HUES64 (cell line): ENCODE measurements around the gene WDR59.

Experiments
- H3K27ac ChIP-seq: 2 replicates; pipeline ENCODE4 v1.7.0; 2013; ENCODE audit warnings: low read depth, low read length, inconsistent platforms
- H3K27me3 ChIP-seq: 2 replicates; pipeline ENCODE4 v1.6.1; 2013; ENCODE audit warnings: mild to moderate bottlenecking, low read length; ENCODE audit not compliant: insufficient read depth
- H3K36me3 ChIP-seq: 2 replicates; pipeline ENCODE4 v1.6.1; 2013; ENCODE audit warnings: mild to moderate bottlenecking, low read length; ENCODE audit not compliant: insufficient read depth
- H3K4me1 ChIP-seq: 2 replicates; pipeline ENCODE4 v1.6.1; 2013; ENCODE audit warnings: mild to moderate bottlenecking, low read length, moderate library complexity; ENCODE audit not compliant: insufficient read depth
- H3K4me3 ChIP-seq: 2 replicates; pipeline ENCODE4 v1.5.1; 2013; ENCODE audit warnings: mild to moderate bottlenecking, low read length, moderate library complexity
- H3K9ac ChIP-seq: 2 replicates; pipeline ENCODE4 v1.6.1; 2013; ENCODE audit warnings: mild to moderate bottlenecking, low read depth, low read length
- H3K9me3 ChIP-seq: 2 replicates; pipeline ENCODE4 v1.6.1; 2013; ENCODE audit warnings: low read depth, low read length; ENCODE audit not compliant: insufficient read depth
- WGBS: fragments of 150-250, 120-280 bp; methylation state at CpG from one replicate; pipeline ENCODE4 v1.1.7; 2013; ENCODE audit warnings: missing lambda C conversion rate; 5-methylcytosine and 5-hydroxymethylcytosine counted together

Gene WDR59

GRCh38 chr16:74874912-74875546, 109.9 kb downstream of the WDR59 start:
- Histone ChIP-seq H3K4me3 (no peak overlapping the region), H3K9ac (no peak overlapping the region), H3K36me3 (peaks cover 40% of the 10 kb centered on the region), H3K27ac (no peak overlapping the region), H3K9me3 (no peaks in the 10 kb centered on the region), H3K27me3 (no peaks in the 10 kb centered on the region), H3K4me1 (peaks cover 11% of the 10 kb centered on the region)
- WGBS = 94% methylated on average over 13 of the region's 13 CpGs

GRCh38 chr16:74874123-74874522, 110.8 kb downstream of the WDR59 start:
- WGBS = 94% methylated on average over 14 of the region's 14 CpGs
- H3K36me3 ChIP-seq = peaks cover 35% of the 10 kb centered on the region
- no peak overlapping the region for H3K27ac ChIP-seq
- no peak overlapping the region for H3K9ac ChIP-seq
- no peaks in the 10 kb centered on the region for H3K27me3 ChIP-seq
- no peak overlapping the region for H3K4me3 ChIP-seq
- H3K9me3 ChIP-seq = no peaks in the 10 kb centered on the region
- peaks cover 15% of the 10 kb centered on the region for H3K4me1 ChIP-seq

- 98% methylated on average over 2 of the region's 2 CpGs for WGBS
- no peak overlapping the region for H3K9ac ChIP-seq
- H3K4me1 ChIP-seq = peaks cover 31% of the 10 kb centered on the region
- H3K27ac ChIP-seq = peak overlapping the region; percentile 89; the same call in 1 of the 2 replicates
- H3K27me3 ChIP-seq = no peaks in the 10 kb centered on the region
- no peak overlapping the region for H3K4me3 ChIP-seq
- H3K36me3 ChIP-seq = peaks cover 27% of the 10 kb centered on the region
- H3K9me3 ChIP-seq = no peaks in the 10 kb centered on the region
Measured at GRCh38 chr16:74872302-74872701, 112.6 kb downstream of the WDR59 start.

GRCh38 chr16:74871608-74872007, 113.3 kb downstream of the WDR59 start:
- no peaks in the 10 kb centered on the region for H3K9me3 ChIP-seq
- H3K9ac ChIP-seq = no peak overlapping the region
- no peaks in the 10 kb centered on the region for H3K27me3 ChIP-seq
- H3K36me3 ChIP-seq = peaks cover 20% of the 10 kb centered on the region
- no peak overlapping the region for H3K4me3 ChIP-seq
- 17% methylated on average over 5 of the region's 5 CpGs for WGBS
- peak overlapping the region; percentile 89; the same call in 1 of the 2 replicates for H3K27ac ChIP-seq
- H3K4me1 ChIP-seq = peaks cover 35% of the 10 kb centered on the region

- Histone ChIP-seq H3K27me3 (no peaks in the 10 kb centered on the region), H3K27ac (peak overlapping the region; percentile 54; the same call in 1 of the 2 replicates), H3K9me3 (no peaks in the 10 kb centered on the region), H3K4me3 (no peak overlapping the region), H3K36me3 (peaks cover 3% of the 10 kb centered on the region), H3K9ac (no peak overlapping the region), H3K4me1 (peaks cover 38% of the 10 kb centered on the region)
- 28% methylated on average over 6 of the region's 6 CpGs for WGBS
Measured at GRCh38 chr16:74868501-74868900, 116.4 kb downstream of the WDR59 start.

GRCh38 chr16:74868035-74868434, 116.9 kb downstream of the WDR59 start:
- H3K36me3 ChIP-seq = no peaks in the 10 kb centered on the region
- peak overlapping the region; percentile 8; the same call in 1 of the 2 replicates for H3K4me3 ChIP-seq
- peaks cover 39% of the 10 kb centered on the region for H3K4me1 ChIP-seq
- 81% methylated on average over 3 of the region's 5 CpGs for WGBS
- H3K9ac ChIP-seq = no peak overlapping the region
- H3K27me3 ChIP-seq = no peaks in the 10 kb centered on the region
- H3K9me3 ChIP-seq = no peaks in the 10 kb centered on the region
- peak overlapping the region; percentile 54; the same call in 1 of the 2 replicates for H3K27ac ChIP-seq

GRCh38 chr16:74867281-74867849, 117.6 kb downstream of the WDR59 start:
- Histone ChIP-seq H3K27me3 (no peaks in the 10 kb centered on the region), H3K9ac (no peak overlapping the region), H3K27ac (peak overlapping the region; percentile 20; the same call in 1 of the 2 replicates), H3K9me3 (no peaks in the 10 kb centered on the region), H3K4me1 (peaks cover 41% of the 10 kb centered on the region), H3K36me3 (no peaks in the 10 kb centered on the region), H3K4me3 (peak overlapping the region; percentile 8; the same call in 1 of the 2 replicates)
- WGBS = 83% methylated on average over 15 of the region's 15 CpGs

GRCh38 chr16:74865922-74866598, 118.9 kb downstream of the WDR59 start:
- H3K9ac ChIP-seq = peak overlapping the region; percentile 56; the same call in 1 of the 2 replicates
- no peaks in the 10 kb centered on the region for H3K36me3 ChIP-seq
- H3K27ac ChIP-seq = peak overlapping the region; percentile 76; the same call in 1 of the 2 replicates
- WGBS = 5% methylated on average over 9 of the region's 12 CpGs
- H3K9me3 ChIP-seq = no peaks in the 10 kb centered on the region
- no peaks in the 10 kb centered on the region for H3K27me3 ChIP-seq
- H3K4me1 ChIP-seq = peaks cover 32% of the 10 kb centered on the region
- peak overlapping the region; percentile 38 for H3K4me3 ChIP-seq

- Histone ChIP-seq H3K36me3 (no peaks in the 10 kb centered on the region), H3K4me1 (peaks cover 15% of the 10 kb centered on the region), H3K27me3 (no peaks in the 10 kb centered on the region), H3K9ac (no peak overlapping the region), H3K4me3 (no peak overlapping the region), H3K9me3 (no peaks in the 10 kb centered on the region), H3K27ac (no peak overlapping the region)
- WGBS = 39% methylated on average over 10 of the region's 10 CpGs
Measured at GRCh38 chr16:74862743-74863244, 122.1 kb downstream of the WDR59 start.

GRCh38 chr16:74852500-74852875, 132.4 kb downstream of the WDR59 start:
- Histone ChIP-seq H3K36me3 (no peaks in the 10 kb centered on the region), H3K4me3 (no peak overlapping the region), H3K4me1 (no peaks in the 10 kb centered on the region), H3K27ac (no peak overlapping the region), H3K9me3 (no peaks in the 10 kb centered on the region), H3K27me3 (no peaks in the 10 kb centered on the region), H3K9ac (no peak overlapping the region)
- WGBS = 97% methylated on average over 3 of the region's 4 CpGs

GRCh38 chr16:74850027-74850426, 134.9 kb downstream of the WDR59 start:
- no peak overlapping the region for H3K4me3 ChIP-seq
- no peaks in the 10 kb centered on the region for H3K36me3 ChIP-seq
- no peaks in the 10 kb centered on the region for H3K9me3 ChIP-seq
- 81% methylated on average over 7 of the region's 7 CpGs for WGBS
- H3K27me3 ChIP-seq = no peaks in the 10 kb centered on the region
- no peaks in the 10 kb centered on the region for H3K4me1 ChIP-seq
- no peak overlapping the region for H3K9ac ChIP-seq
- H3K27ac ChIP-seq = no peak overlapping the region
